ENCODE results near the gene CSTF1.

GRCh38 chr20:56406910-56407309 lies 14.5 kb downstream of the CSTF1 start:
- no peak for TF ChIP-seq CTCF (conservative IDR thresholded peaks at IDR 0.05 in 1 of 2, IDR thresholded peaks at IDR 0.05 in 1 of 2; ENCODE audit: extremely low read depth in 1 of 2, insufficient read depth in 1 of 2, low read depth in 1 of 2, low read length in 2 of 2)
- no peak for TF ChIP-seq EZH2 (IDR thresholded peaks at IDR 0.05; ENCODE audit: borderline replicate concordance, low read length)

All from mammary epithelial cell (primary cell).